ENCODE results near the gene CPE. TPM values are rescaled to one million over a fixed set of nuclear protein-coding genes. Genes with fewer than 3 reads are reported as not detected.
A peak's percentile ranks its signal among the peaks of the same experiment; 100 is the strongest.

Gene CPE
- total RNA-seq, 1 experiment from 2014 or later: 29.3 TPM

- ATAC-seq: peak; percentile 94
- ChIA-PET POLR2A (interaction anchor here (1.4 kb wide), 1 partner anchor 97 kb away, joined by 3 read pairs; the partner anchor contains the start of gene CPE), CTCF (interaction anchor here (1.4 kb wide), 1 partner anchor 345 kb away, joined by 8 read pairs; no protein-coding TSS in a partner anchor), RAD21 (ENCODE audit: low non-redundant PET in 1 of 2, low total read pairs in 2 of 2, uncharacterized antibody in 2 of 2, unreplicated experiment in 2 of 2) (no interaction called here)
- Histone ChIP-seq H3K4me3 (replicated peaks in 1 of 2; ENCODE audit: low read depth in 1 of 2, low read length in 2 of 2) (no peak overlapping the region), H3K4me1 (ENCODE audit: control insufficient read depth in 1 of 2, insufficient read depth in 2 of 2, low read length in 2 of 2) (peaks cover 8 to 17% of the 10 kb centered on the region in 2 experiments), H3K36me3 (ENCODE audit: control insufficient read depth in 1 of 2, insufficient read depth in 2 of 2, low read length in 2 of 2) (no peaks in the 10 kb centered on the region), H3K4me2 (ENCODE audit: low read length) (peak overlapping the region; percentile 52), H3K79me2 (ENCODE audit: insufficient read depth, low read length) (no peaks in the 10 kb centered on the region), H3K27me3 (ENCODE audit: insufficient read depth, low read length) (no peaks in the 10 kb centered on the region), H3K9me3 (ENCODE audit: control insufficient read depth in 1 of 2, insufficient read depth in 1 of 2, low read depth in 1 of 2, low read length in 2 of 2) (peaks cover 8 to 9% of the 10 kb centered on the region in 2 experiments; a peak in 2 of 4 replicates), H2AFZ (ENCODE audit: low read depth, low read length, poor library complexity, severe bottlenecking) (peak overlapping the region; percentile 71), H3K27ac (ENCODE audit: low read depth, low read length) (0 out of 2 replicates have a peak overlapping the region, but pooled peaks have one; percentile 5), H3K9me2 (ENCODE audit: insufficient read depth) (no peaks in the 10 kb centered on the region), H4K20me1 (ENCODE audit: insufficient read depth) (no peaks in the 10 kb centered on the region), H3K9ac (ENCODE audit: low read length) (no peak overlapping the region)
- BruUV-seq (replicated peaks): TSS peak; percentile 81
- peak; percentile 72 for DNase-seq (ENCODE audit: low read depth, low spot score)
- intact Hi-C loops (cut with micrococcal nuclease): no loop called here
- TF ChIP-seq, protein P1, sequence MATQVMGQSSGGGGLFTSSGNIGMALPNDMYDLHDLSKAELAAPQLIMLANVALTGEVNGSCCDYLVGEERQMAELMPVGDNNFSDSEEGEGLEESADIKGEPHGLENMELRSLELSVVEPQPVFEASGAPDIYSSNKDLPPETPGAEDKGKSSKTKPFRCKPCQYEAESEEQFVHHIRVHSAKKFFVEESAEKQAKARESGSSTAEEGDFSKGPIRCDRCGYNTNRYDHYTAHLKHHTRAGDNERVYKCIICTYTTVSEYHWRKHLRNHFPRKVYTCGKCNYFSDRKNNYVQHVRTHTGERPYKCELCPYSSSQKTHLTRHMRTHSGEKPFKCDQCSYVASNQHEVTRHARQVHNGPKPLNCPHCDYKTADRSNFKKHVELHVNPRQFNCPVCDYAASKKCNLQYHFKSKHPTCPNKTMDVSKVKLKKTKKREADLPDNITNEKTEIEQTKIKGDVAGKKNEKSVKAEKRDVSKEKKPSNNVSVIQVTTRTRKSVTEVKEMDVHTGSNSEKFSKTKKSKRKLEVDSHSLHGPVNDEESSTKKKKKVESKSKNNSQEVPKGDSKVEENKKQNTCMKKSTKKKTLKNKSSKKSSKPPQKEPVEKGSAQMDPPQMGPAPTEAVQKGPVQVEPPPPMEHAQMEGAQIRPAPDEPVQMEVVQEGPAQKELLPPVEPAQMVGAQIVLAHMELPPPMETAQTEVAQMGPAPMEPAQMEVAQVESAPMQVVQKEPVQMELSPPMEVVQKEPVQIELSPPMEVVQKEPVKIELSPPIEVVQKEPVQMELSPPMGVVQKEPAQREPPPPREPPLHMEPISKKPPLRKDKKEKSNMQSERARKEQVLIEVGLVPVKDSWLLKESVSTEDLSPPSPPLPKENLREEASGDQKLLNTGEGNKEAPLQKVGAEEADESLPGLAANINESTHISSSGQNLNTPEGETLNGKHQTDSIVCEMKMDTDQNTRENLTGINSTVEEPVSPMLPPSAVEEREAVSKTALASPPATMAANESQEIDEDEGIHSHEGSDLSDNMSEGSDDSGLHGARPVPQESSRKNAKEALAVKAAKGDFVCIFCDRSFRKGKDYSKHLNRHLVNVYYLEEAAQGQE (IDR thresholded peaks at IDR 0.05; ENCODE audit: low read depth): no peak
- TF ChIP-seq CBX3 (IDR thresholded peaks at IDR 0.05; ENCODE audit: low read depth) (peak; percentile 94), SIN3A (IDR thresholded peaks at IDR 0.05; ENCODE audit: low read depth) (peak; percentile 51; the same call in 1 of the 2 replicates), ATF3 (IDR thresholded peaks at IDR 0.05) (peak; percentile 44; the same call in 1 of the 2 replicates), POLR2AphosphoS5 (IDR thresholded peaks at IDR 0.05; ENCODE audit: low read depth, low read length) (peak; percentile 51; the same call in 1 of the 2 replicates), SP1 (IDR thresholded peaks at IDR 0.05; ENCODE audit: low read depth) (peak; percentile 89), TCF7L2 (IDR thresholded peaks at IDR 0.05; ENCODE audit: borderline replicate concordance, extremely low read depth, insufficient read depth, insufficient read length) (no peak), FOSL1 (IDR thresholded peaks at IDR 0.05; ENCODE audit: low read depth) (peak; percentile 87), POLR2A (IDR thresholded peaks at IDR 0.05; ENCODE audit: borderline replicate concordance, extremely low read depth, insufficient read depth, insufficient read length) (no peak), EZH2 (IDR thresholded peaks at IDR 0.05) (no peak), CEBPB (IDR thresholded peaks at IDR 0.05; ENCODE audit: low read depth) (no peak), JUND (IDR thresholded peaks at IDR 0.05) (peak; percentile 87), YY1 (IDR thresholded peaks at IDR 0.05; ENCODE audit: extremely low read depth, insufficient replicate concordance, low read depth, low read length) (peak; percentile 12), RAD21 (IDR thresholded peaks at IDR 0.05; ENCODE audit: low read depth) (0 out of 2 replicates have a peak, but pooled peaks have one; percentile 9)
- TF ChIP-seq, protein P2, sequence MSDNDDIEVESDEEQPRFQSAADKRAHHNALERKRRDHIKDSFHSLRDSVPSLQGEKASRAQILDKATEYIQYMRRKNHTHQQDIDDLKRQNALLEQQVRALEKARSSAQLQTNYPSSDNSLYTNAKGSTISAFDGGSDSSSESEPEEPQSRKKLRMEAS (IDR thresholded peaks at IDR 0.05): peak; percentile 56; the same call in 1 of the 2 replicates
- TF ChIP-seq, protein P3, sequence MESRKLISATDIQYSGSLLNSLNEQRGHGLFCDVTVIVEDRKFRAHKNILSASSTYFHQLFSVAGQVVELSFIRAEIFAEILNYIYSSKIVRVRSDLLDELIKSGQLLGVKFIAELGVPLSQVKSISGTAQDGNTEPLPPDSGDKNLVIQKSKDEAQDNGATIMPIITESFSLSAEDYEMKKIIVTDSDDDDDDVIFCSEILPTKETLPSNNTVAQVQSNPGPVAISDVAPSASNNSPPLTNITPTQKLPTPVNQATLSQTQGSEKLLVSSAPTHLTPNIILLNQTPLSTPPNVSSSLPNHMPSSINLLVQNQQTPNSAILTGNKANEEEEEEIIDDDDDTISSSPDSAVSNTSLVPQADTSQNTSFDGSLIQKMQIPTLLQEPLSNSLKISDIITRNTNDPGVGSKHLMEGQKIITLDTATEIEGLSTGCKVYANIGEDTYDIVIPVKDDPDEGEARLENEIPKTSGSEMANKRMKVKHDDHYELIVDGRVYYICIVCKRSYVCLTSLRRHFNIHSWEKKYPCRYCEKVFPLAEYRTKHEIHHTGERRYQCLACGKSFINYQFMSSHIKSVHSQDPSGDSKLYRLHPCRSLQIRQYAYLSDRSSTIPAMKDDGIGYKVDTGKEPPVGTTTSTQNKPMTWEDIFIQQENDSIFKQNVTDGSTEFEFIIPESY (IDR thresholded peaks at IDR 0.05; ENCODE audit: extremely low read depth, insufficient replicate concordance, low read length): no peak
Measured at GRCh38 chr4:165476214-165477098, 97.6 kb downstream of the CPE start.

Data from HCT116 (cell line).